SK-N-SH treated with all-trans-retinoic acid at 6 μM for 48 hours (cell line): ENCODE data around the gene FUT3.

Experiments
- ATAC-seq: fragments of 200-7000 bp; cut with Tn5 transposase; 3 replicates; pipeline ENCODE4 v1.9.1; 2020; ENCODE audit warnings: mild to moderate bottlenecking, moderate library complexity
- ARNTL ChIP-seq: fragments of 450-650 bp; formaldehyde crosslinking; IDR thresholded peaks from 2 replicates; pipeline ENCODE4 v1.5.0; 2020; ENCODE audit warnings: low read depth, mild to moderate bottlenecking, moderate library complexity, borderline replicate concordance
- BACH2 ChIP-seq: fragments of 250-450 bp; sonication (Bioruptor Pico); IDR thresholded peaks from 2 replicates; pipeline ENCODE4 v1.9.0; 2021; ENCODE audit warnings: mild to moderate bottlenecking, borderline replicate concordance
- CREB5 ChIP-seq: fragments of 250-450 bp; sonication (Bioruptor Pico); IDR thresholded peaks from 2 replicates; pipeline ENCODE4 v1.5.1; 2020; ENCODE audit warnings: low read depth, mild to moderate bottlenecking, moderate library complexity
- CSDC2 ChIP-seq: fragments of 250-450 bp; sonication (Bioruptor Pico); IDR thresholded peaks from 2 replicates; pipeline ENCODE4 v1.5.0; 2020; ENCODE audit warnings: mild to moderate bottlenecking, moderate library complexity
- CSRNP3 ChIP-seq: fragments of 250-450 bp; sonication (Bioruptor Pico); IDR thresholded peaks from 2 replicates; pipeline ENCODE4 v1.5.1; 2021; ENCODE audit warnings: mild to moderate bottlenecking, moderate library complexity
- ESRRG ChIP-seq: fragments of 250-450 bp; sonication (Bioruptor Pico); IDR thresholded peaks from 2 replicates; pipeline ENCODE4 v1.6.1; 2021; ENCODE audit warnings: mild to moderate bottlenecking
- GLIS3 ChIP-seq: fragments of 250-450 bp; sonication (Bioruptor Pico); IDR thresholded peaks from 2 replicates; pipeline ENCODE4 v1.5.0; 2020; ENCODE audit warnings: mild to moderate bottlenecking, moderate library complexity
- OSR1 ChIP-seq: fragments of 250-450 bp; sonication (Bioruptor Pico); IDR thresholded peaks from 2 replicates; pipeline ENCODE4 v1.8.0; 2022; ENCODE audit warnings: moderate library complexity, mild to moderate bottlenecking, inconsistent platforms
- PATZ1 ChIP-seq: fragments of 250-450 bp; sonication (Bioruptor Pico); IDR thresholded peaks from 2 replicates; pipeline ENCODE4 v1.8.0; 2020; ENCODE audit warnings: mild to moderate bottlenecking, moderate library complexity, borderline replicate concordance
- POU6F1 ChIP-seq: fragments of 250-450 bp; sonication (Bioruptor Pico); IDR thresholded peaks from 2 replicates; pipeline ENCODE4 v1.8.0; 2021; ENCODE audit warnings: low read depth, mild to moderate bottlenecking, moderate library complexity, borderline replicate concordance
- PPARA ChIP-seq: fragments of 250-450 bp; sonication (Bioruptor Pico); IDR thresholded peaks from 2 replicates; pipeline ENCODE4 v1.5.0; 2020; ENCODE audit warnings: mild to moderate bottlenecking, borderline replicate concordance
- RARB ChIP-seq: fragments of 250-450 bp; sonication (Bioruptor Pico); IDR thresholded peaks from 2 replicates; pipeline ENCODE4 v1.8.0; 2021; ENCODE audit warnings: mild to moderate bottlenecking, moderate library complexity
- TCF4 ChIP-seq: fragments of 250-450 bp; sonication (Bioruptor Pico); IDR thresholded peaks from 2 replicates; pipeline ENCODE4 v1.8.0; 2021; ENCODE audit warnings: mild to moderate bottlenecking, moderate library complexity, borderline replicate concordance
- TOX ChIP-seq: fragments of 250-450 bp; sonication (Bioruptor Pico); IDR thresholded peaks from 2 replicates; pipeline ENCODE4 v1.8.0; 2021; ENCODE audit warnings: mild to moderate bottlenecking, moderate library complexity, borderline replicate concordance
- TSHZ2 ChIP-seq: fragments of 250-450 bp; sonication (Bioruptor Pico); IDR thresholded peaks from 2 replicates; pipeline ENCODE4 v1.5.0; 2020; ENCODE audit warnings: mild to moderate bottlenecking, moderate library complexity
- ZC3H10 ChIP-seq: fragments of 250-450 bp; sonication (Bioruptor Pico); IDR thresholded peaks from 2 replicates; pipeline ENCODE4 v1.5.1; 2021; ENCODE audit warnings: mild to moderate bottlenecking, moderate library complexity
- ZFP30 ChIP-seq: fragments of 450-650 bp; formaldehyde crosslinking; IDR thresholded peaks from 2 replicates; pipeline ENCODE4 v1.5.0; 2022; ENCODE audit warnings: mild to moderate bottlenecking, moderate library complexity
- ZNF70 ChIP-seq: fragments of 450-650 bp; formaldehyde crosslinking; IDR thresholded peaks from 2 replicates; pipeline ENCODE4 v1.5.0; 2020; ENCODE audit warnings: mild to moderate bottlenecking, moderate library complexity
- ZNF8 ChIP-seq: fragments of 450-650 bp; formaldehyde crosslinking; IDR thresholded peaks from 2 replicates; pipeline ENCODE4 v1.5.0; 2020; ENCODE audit warnings: mild to moderate bottlenecking, moderate library complexity

Gene FUT3

GRCh38 chr19:5809469-5809868, 41.8 kb downstream of the FUT3 start:
- TF ChIP-seq ESRRG (CRISPR knock-in tag) (no peak), OSR1 (CRISPR knock-in tag) (no peak), TSHZ2 (CRISPR knock-in tag) (no peak), RARB (no peak), ZNF8 (CRISPR knock-in tag) (no peak), TOX (no peak)
- TF ChIP-seq, all 23 proteins: peak for 0
- no peak for ATAC-seq

- ATAC-seq: no peak
- TF ChIP-seq PATZ1 (CRISPR knock-in tag): no peak
- no peak for TF ChIP-seq ESRRG (CRISPR knock-in tag)
- no peak for TF ChIP-seq CSDC2 (CRISPR knock-in tag)
- no peak for TF ChIP-seq TCF4
- TF ChIP-seq ZNF8 (CRISPR knock-in tag): no peak
- no peak for TF ChIP-seq TSHZ2 (CRISPR knock-in tag)
- no peak for TF ChIP-seq ZC3H10 (CRISPR knock-in tag)
- no peak for TF ChIP-seq CSRNP3
- no peak for TF ChIP-seq GLIS3 (CRISPR knock-in tag)
- no peak for TF ChIP-seq ZFP30 (CRISPR knock-in tag)
- no peak for TF ChIP-seq PPARA (CRISPR knock-in tag)
- TF ChIP-seq OSR1 (CRISPR knock-in tag): no peak
- no peak for TF ChIP-seq POU6F1
- TF ChIP-seq ZNF70 (CRISPR knock-in tag): no peak
- TF ChIP-seq BACH2: no peak
- TF ChIP-seq RARB: no peak
- no peak for TF ChIP-seq TOX
These were observed 42.2 kb downstream of the FUT3 start for GRCh38 chr19:5809053-5809452.

GRCh38 chr19:5808120-5808816, 43.0 kb downstream of the FUT3 start:
- no peak for ATAC-seq

More at GRCh38 chr19:5808120-5808816, 43.0 kb downstream of the FUT3 start:
- TF ChIP-seq ZNF70 (CRISPR knock-in tag): no peak
- no peak for TF ChIP-seq CSDC2 (CRISPR knock-in tag)
- no peak for TF ChIP-seq ZFP30 (CRISPR knock-in tag)
- no peak for TF ChIP-seq CREB5 (CRISPR knock-in tag)
- no peak for TF ChIP-seq ESRRG (CRISPR knock-in tag)
- no peak for TF ChIP-seq ZNF8 (CRISPR knock-in tag)
- no peak for TF ChIP-seq ARNTL (CRISPR knock-in tag)
